OCI-LY3 (cell line): ENCODE measurements around the gene DECR2.

Experiments
- EZH2phosphoT487 ChIP-seq: fragments of 200-600 bp; shearing (Covaris generic); IDR thresholded peaks from 2 replicates; pipeline ENCODE4 v1.6.1; 2018; ENCODE audit warnings: antibody characterized with exemption, mixed run types, low read depth
- TF ChIP-seq, protein P1 (sequence below): fragments of 200-600, 300-600 bp; sonication (generic); IDR thresholded peaks from 2 replicates; pipeline ENCODE4 v1.5.1; 2014; ENCODE audit warnings: antibody characterized with exemption, low read length, low read depth

DNA sequence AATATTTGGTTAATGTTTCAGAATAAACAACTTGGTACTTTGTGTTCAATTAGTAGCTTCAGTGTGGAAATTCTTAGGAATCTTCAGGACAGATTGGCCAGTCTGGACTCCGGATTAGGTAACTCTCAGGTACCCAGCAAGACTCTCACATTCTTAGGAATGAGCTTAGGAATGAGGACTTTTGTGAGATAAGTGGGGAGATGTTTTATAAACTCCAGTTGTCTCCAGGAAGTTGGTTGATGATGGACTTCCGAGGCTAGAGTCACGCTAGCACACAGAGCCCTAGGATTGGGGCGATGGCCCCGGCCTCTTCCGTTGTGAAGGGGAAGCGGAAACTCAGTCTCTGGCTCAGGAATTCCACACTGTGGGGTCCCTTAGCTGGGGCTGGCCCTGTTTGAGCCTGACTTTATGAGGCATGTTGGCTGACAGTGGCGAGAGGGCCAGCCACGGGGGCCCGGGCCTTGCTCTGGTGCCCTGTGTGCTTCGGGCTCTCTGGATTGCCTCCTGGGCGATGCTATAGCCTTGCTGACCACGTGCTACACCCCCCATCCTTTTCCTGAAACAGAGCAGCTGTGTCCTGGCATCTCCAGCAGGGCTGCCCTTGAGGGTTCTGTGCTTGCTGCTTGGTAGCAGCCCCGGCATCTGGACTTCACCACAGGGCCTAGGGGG is 56.2 kb downstream of the DECR2 start:
- TF ChIP-seq, protein P1, sequence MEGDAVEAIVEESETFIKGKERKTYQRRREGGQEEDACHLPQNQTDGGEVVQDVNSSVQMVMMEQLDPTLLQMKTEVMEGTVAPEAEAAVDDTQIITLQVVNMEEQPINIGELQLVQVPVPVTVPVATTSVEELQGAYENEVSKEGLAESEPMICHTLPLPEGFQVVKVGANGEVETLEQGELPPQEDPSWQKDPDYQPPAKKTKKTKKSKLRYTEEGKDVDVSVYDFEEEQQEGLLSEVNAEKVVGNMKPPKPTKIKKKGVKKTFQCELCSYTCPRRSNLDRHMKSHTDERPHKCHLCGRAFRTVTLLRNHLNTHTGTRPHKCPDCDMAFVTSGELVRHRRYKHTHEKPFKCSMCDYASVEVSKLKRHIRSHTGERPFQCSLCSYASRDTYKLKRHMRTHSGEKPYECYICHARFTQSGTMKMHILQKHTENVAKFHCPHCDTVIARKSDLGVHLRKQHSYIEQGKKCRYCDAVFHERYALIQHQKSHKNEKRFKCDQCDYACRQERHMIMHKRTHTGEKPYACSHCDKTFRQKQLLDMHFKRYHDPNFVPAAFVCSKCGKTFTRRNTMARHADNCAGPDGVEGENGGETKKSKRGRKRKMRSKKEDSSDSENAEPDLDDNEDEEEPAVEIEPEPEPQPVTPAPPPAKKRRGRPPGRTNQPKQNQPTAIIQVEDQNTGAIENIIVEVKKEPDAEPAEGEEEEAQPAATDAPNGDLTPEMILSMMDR, result no peak
- TF ChIP-seq EZH2phosphoT487, result no peak
